GM12892 (cell line): ENCODE results near the gene RELL2.

Experiments used
- POLR2A ChIP-seq: IDR thresholded peaks from 2 replicates; pipeline ENCODE4 v1.6.1; 2011; ENCODE audit warnings: low read depth, low read length, control low read depth
- POLR2AphosphoS5 ChIP-seq: IDR thresholded peaks from 2 replicates; pipeline ENCODE4 v1.6.1; 2011; ENCODE audit warnings: low read depth, low read length, control low read depth
- TAF1 ChIP-seq: IDR thresholded peaks from 2 replicates; pipeline ENCODE4 v1.6.1; 2011; ENCODE audit warnings: low read depth, mild to moderate bottlenecking, control low read depth, low read length, borderline replicate concordance

- TF ChIP-seq POLR2A (no peak), TAF1 (no peak), POLR2AphosphoS5 (no peak)
Observed at GRCh38 chr5:141617682-141618029, 19.1 kb upstream of the RELL2 start.
